Nephron (organoid): ENCODE data around the gene CEP57.
"Not testable (repeated sequence)": the region's sequence is repeated elsewhere in the genome, so short reads cannot be mapped to it uniquely, and the experiment has no call there.

Source experiments
- H3K27ac Mint-ChIP-seq, 3 experiments: 2 replicates each; pipeline ENCODE4 v1.8.0; 2020; ENCODE audit warnings: mixed read lengths in 3 of 3, mild to moderate bottlenecking in 2 of 3, moderate library complexity in 1 of 3
- H3K27me3 Mint-ChIP-seq: 2 replicates; pipeline ENCODE4 v1.8.0; 2021; ENCODE audit warnings: low read depth, mild to moderate bottlenecking, moderate library complexity, mixed read lengths
- H3K36me3 Mint-ChIP-seq: 2 replicates; pipeline ENCODE4 v1.8.0; 2020; ENCODE audit warnings: low read depth, mixed read lengths
- H3K4me1 Mint-ChIP-seq: 2 replicates; pipeline ENCODE4 v1.8.0; 2020; ENCODE audit warnings: mixed read lengths
- H3K4me3 Mint-ChIP-seq, 3 experiments: 2 replicates each; pipeline ENCODE4 v1.8.0; 2020; ENCODE audit warnings: mild to moderate bottlenecking in 3 of 3, mixed read lengths in 3 of 3, moderate library complexity in 2 of 3
- H3K9me3 Mint-ChIP-seq: 2 replicates; pipeline ENCODE4 v1.8.0; 2020; ENCODE audit warnings: mixed read lengths
- CTCF ChIP-seq, 3 experiments: fragments of 200-600 bp; sonication (generic); IDR thresholded peaks; one replicate each; pipeline ENCODE4 v1.5.0; 2021; ENCODE audit warnings: antibody characterized with exemption in 3 of 3; ENCODE audit not compliant: unreplicated experiment in 3 of 3

Gene CEP57

GRCh38 chr11:95799546-95799945, 9.2 kb downstream of the CEP57 start:
- Mint-ChIP-seq H3K27ac (no peak overlapping the region), H3K36me3 (peaks cover 48% of the 10 kb centered on the region)

DNA sequence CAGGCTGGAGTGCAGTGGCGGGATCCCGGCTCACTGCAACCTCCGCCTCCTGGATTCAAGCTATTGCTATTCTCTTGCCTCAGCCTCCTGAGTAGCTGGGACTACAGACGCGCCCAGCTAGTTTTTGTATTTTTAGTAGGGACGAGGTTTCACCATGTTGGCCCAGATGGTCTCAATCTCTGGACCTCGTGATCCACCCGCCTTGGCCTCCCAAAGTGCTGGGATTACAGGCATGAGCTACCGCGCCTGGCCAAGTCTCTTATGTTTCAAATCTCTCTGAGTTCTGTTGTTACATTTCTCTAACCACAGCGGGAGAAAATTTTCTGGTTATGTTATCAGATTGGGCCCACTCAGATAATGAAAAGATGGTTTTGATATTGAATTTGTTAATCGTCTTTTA, 10.1 kb downstream of the CEP57 start:
- Mint-ChIP-seq H3K27me3 (no peaks in the 10 kb centered on the region), H3K4me3 (no peak overlapping the region), H3K4me1 (peaks cover 5% of the 10 kb centered on the region), H3K27ac (no peak overlapping the region), H3K9me3 (peaks cover 3% of the 10 kb centered on the region), H3K36me3 (peaks cover 55% of the 10 kb centered on the region)
- no peak for TF ChIP-seq CTCF (IDR thresholded peaks at IDR 0.05; ENCODE audit: unreplicated experiment in 3 of 3)

More at GRCh38 chr11:95799546-95799945, 9.2 kb downstream of the CEP57 start:
- Mint-ChIP-seq H3K4me1 (peaks cover 8% of the 10 kb centered on the region), H3K9me3 (peaks cover 3% of the 10 kb centered on the region), H3K4me3 (no peak overlapping the region), H3K27me3 (no peaks in the 10 kb centered on the region)
- no peak for TF ChIP-seq CTCF (IDR thresholded peaks at IDR 0.05; ENCODE audit: unreplicated experiment in 3 of 3)

DNA sequence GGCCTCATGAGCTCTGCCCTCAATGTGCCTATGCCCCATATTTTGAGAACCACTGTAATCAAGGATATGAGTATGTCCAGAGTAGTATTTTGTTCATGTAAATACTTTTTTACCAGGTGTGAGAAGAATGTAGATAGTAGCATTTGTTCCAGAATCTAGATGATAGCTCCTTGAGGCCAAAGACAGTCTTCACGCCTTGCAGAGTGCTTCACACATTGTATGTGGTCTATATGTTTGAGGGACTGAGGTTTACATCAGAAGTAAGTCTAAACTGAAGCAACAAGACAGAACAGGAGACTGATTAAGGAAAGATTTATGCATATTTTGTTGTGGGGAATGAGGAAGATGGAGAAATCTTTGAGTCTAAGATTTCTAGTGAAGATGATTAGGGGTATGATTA, 12.5 kb downstream of the CEP57 start:
- H3K4me1 Mint-ChIP-seq = no peaks in the 10 kb centered on the region
- no peak overlapping the region for H3K4me3 Mint-ChIP-seq
- no peak for TF ChIP-seq CTCF (IDR thresholded peaks at IDR 0.05; ENCODE audit: unreplicated experiment in 3 of 3)
- peaks cover 79% of the 10 kb centered on the region for H3K36me3 Mint-ChIP-seq
- H3K27me3 Mint-ChIP-seq = no peaks in the 10 kb centered on the region
- no peak overlapping the region for H3K27ac Mint-ChIP-seq
- H3K9me3 Mint-ChIP-seq = peaks cover 14% of the 10 kb centered on the region

DNA sequence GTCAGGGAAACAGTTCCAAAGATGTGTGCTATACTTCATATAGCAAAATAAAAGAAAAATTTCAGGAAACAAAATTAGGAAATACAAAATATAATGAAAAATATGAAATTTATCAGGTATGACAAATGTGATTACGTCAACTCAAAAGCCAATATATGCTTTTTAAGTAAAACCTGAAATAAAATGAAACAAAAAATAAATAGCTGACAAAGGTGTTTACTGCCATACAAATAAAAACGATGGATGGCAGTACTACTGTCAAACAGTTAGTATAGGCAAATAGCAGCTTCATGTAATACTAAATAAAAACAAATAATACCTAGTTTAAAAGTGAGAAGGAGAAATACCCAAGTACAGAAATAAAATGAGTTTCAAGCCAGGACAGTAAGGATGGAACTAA, 13.7 kb downstream of the CEP57 start:
- peaks cover 91% of the 10 kb centered on the region for H3K36me3 Mint-ChIP-seq
- no peak overlapping the region for H3K27ac Mint-ChIP-seq
- H3K9me3 Mint-ChIP-seq = peaks cover 24% of the 10 kb centered on the region
- no peak overlapping the region for H3K4me3 Mint-ChIP-seq
- no peak for TF ChIP-seq CTCF (IDR thresholded peaks at IDR 0.05; ENCODE audit: unreplicated experiment in 3 of 3)
- no peaks in the 10 kb centered on the region for H3K27me3 Mint-ChIP-seq
- H3K4me1 Mint-ChIP-seq = no peaks in the 10 kb centered on the region

DNA sequence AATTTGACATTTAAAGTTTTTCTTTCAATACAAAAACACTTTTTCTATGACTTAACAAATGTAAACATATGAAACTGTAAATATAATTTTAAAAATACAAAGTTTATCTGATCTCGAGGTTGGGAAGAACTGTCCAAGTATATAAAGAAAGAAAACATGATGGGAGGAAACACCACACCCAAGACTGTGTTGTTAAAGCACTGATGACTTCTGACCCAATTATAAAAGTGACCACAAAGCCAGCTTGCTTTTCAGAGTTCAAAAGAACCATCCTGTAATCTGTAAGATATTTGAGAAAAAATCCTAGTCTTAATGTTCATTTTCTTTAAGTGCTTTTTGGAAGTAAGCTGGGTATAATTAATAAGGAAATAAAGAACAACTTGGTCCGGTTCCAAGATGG, 15.6 kb downstream of the CEP57 start:
- Mint-ChIP-seq H3K27ac (no peak overlapping the region), H3K4me1 (no peaks in the 10 kb centered on the region), H3K27me3 (no peaks in the 10 kb centered on the region), H3K4me3 (no peak overlapping the region), H3K36me3 (peaks cover 94% of the 10 kb centered on the region), H3K9me3 (peaks cover 39% of the 10 kb centered on the region)
- no peak for TF ChIP-seq CTCF (IDR thresholded peaks at IDR 0.05; ENCODE audit: unreplicated experiment in 3 of 3)

GRCh38 chr11:95806464-95806863, 16.2 kb downstream of the CEP57 start:
- H3K9me3 Mint-ChIP-seq = peaks cover 39% of the 10 kb centered on the region
- not testable (repeated sequence) for H3K4me1 Mint-ChIP-seq

GRCh38 chr11:95811052-95811451, 20.8 kb downstream of the CEP57 start:
- peaks cover 77% of the 10 kb centered on the region for H3K36me3 Mint-ChIP-seq
- peaks cover 32% of the 10 kb centered on the region for H3K9me3 Mint-ChIP-seq
- H3K27ac Mint-ChIP-seq, H3K4me1 Mint-ChIP-seq, H3K27me3 Mint-ChIP-seq, H3K4me3 Mint-ChIP-seq: not testable (repeated sequence)

More at GRCh38 chr11:95806464-95806863, 16.2 kb downstream of the CEP57 start:
- H3K36me3 Mint-ChIP-seq = peaks cover 89% of the 10 kb centered on the region
- H3K27me3 Mint-ChIP-seq, H3K27ac Mint-ChIP-seq, H3K4me3 Mint-ChIP-seq: not testable (repeated sequence)
